Neural cell (in vitro differentiated cells): ENCODE results near the gene AP4S1. TPM values are rescaled to one million over a fixed set of nuclear protein-coding genes. Genes with fewer than 3 reads are reported as not detected.
A peak's percentile ranks its signal among the peaks of the same experiment; 100 is the strongest.

Experiments used
- H2AFZ ChIP-seq: fragments of 200-600, 300-800 bp; sonication (generic), shearing (Covaris generic); 2 replicates; pipeline ENCODE4 v1.6.0; 2014; ENCODE audit warnings: low read depth, mild to moderate bottlenecking, antibody characterized with exemption, low read length, moderate library complexity
- H3F3A ChIP-seq: fragments of 200-600 bp; shearing (Covaris generic); 2 replicates; pipeline ENCODE4 v1.6.1; 2016; ENCODE audit warnings: mild to moderate bottlenecking, moderate library complexity, mixed read lengths, antibody characterized with exemption, low read length; ENCODE audit not compliant: insufficient read depth, poor library complexity, severe bottlenecking
- H3K27ac ChIP-seq: fragments of 200-600, 300-800 bp; sonication (generic), shearing (Covaris generic); 2 replicates; pipeline ENCODE4 v1.5.1; 2014; ENCODE audit warnings: mild to moderate bottlenecking, low read length, moderate library complexity
- H3K27me3 ChIP-seq: fragments of 300-800, 200-600 bp; sonication (generic), shearing (Covaris generic); 2 replicates; pipeline ENCODE4 v1.6.0; 2014; ENCODE audit warnings: mild to moderate bottlenecking, low read depth, low read length, moderate library complexity; ENCODE audit not compliant: insufficient read depth
- H3K36me3 ChIP-seq: fragments of 300-800, 200-600 bp; sonication (generic), shearing (Covaris generic); 2 replicates; pipeline ENCODE4 v1.5.1; 2014; ENCODE audit warnings: mild to moderate bottlenecking, antibody characterized with exemption, low read length, moderate library complexity; ENCODE audit not compliant: insufficient read depth
- H3K4me2 ChIP-seq: fragments of 300-800, 200-600 bp; sonication (generic), shearing (Covaris generic); 2 replicates; pipeline ENCODE4 v1.6.0; 2014; ENCODE audit warnings: mild to moderate bottlenecking, low read length
- H3K4me3 ChIP-seq: fragments of 300-800, 200-600 bp; sonication (generic), shearing (Covaris generic); 2 replicates; pipeline ENCODE4 v1.5.1; 2014; ENCODE audit warnings: mild to moderate bottlenecking, low read length, moderate library complexity
- H3K79me2 ChIP-seq: fragments of 200-600 bp; shearing (Covaris generic); replicated peaks from 2 replicates; pipeline ENCODE4 v1.6.0; 2014; ENCODE audit warnings: mild to moderate bottlenecking, low read length, moderate library complexity; ENCODE audit not compliant: insufficient read depth
- H3K9ac ChIP-seq: fragments of 300-800, 200-600 bp; sonication (generic), shearing (Covaris generic); 2 replicates; pipeline ENCODE4 v1.6.1; 2016; ENCODE audit warnings: mild to moderate bottlenecking, low read length, mixed read lengths
- H3K9me2 ChIP-seq: fragments of 200-600 bp; shearing (Covaris generic); 2 replicates; pipeline ENCODE4 v1.6.1; 2016; ENCODE audit warnings: mild to moderate bottlenecking, low read length, mixed read lengths; ENCODE audit not compliant: insufficient read depth
- H3K9me3 ChIP-seq: fragments of 200-600, 300-800 bp; sonication (generic), shearing (Covaris generic); 2 replicates; pipeline ENCODE4 v1.6.1; 2016; ENCODE audit warnings: mild to moderate bottlenecking, mixed run types, low read length, moderate library complexity, mixed read lengths
- H4K20me1 ChIP-seq: fragments of 200-600 bp; shearing (Covaris generic); 2 replicates; pipeline ENCODE4 v1.6.1; 2016; ENCODE audit warnings: mild to moderate bottlenecking, mixed run types; ENCODE audit not compliant: insufficient read depth
- CTCF ChIP-seq: fragments of 450-650 bp; IDR thresholded peaks from 2 replicates; pipeline ENCODE4 v1.5.1; 2014; ENCODE audit warnings: antibody characterized with exemption, mild to moderate bottlenecking, moderate library complexity; ENCODE audit not compliant: poor library complexity, severe bottlenecking
- EP300 ChIP-seq: fragments of 450-650 bp; conservative IDR thresholded peaks from 2 replicates; pipeline ENCODE4 v1.6.1; 2014; ENCODE audit warnings: antibody characterized with exemption, mild to moderate bottlenecking, moderate library complexity; ENCODE audit not compliant: poor library complexity, severe bottlenecking
- EZH2 ChIP-seq: fragments of 200-600, 300-800 bp; shearing (Covaris generic), sonication (generic); IDR thresholded peaks from 2 replicates; pipeline ENCODE4 v1.6.1; 2014; ENCODE audit warnings: antibody characterized with exemption, low read length, borderline replicate concordance, mild to moderate bottlenecking; ENCODE audit not compliant: insufficient read depth, poor library complexity, severe bottlenecking
- MXI1 ChIP-seq: fragments of 450-650 bp; conservative IDR thresholded peaks from 2 replicates; pipeline ENCODE4 v1.6.1; 2014; ENCODE audit warnings: antibody characterized with exemption, mild to moderate bottlenecking; ENCODE audit not compliant: poor library complexity, severe bottlenecking
- POLR2AphosphoS5 ChIP-seq: IDR thresholded peaks from 2 replicates; pipeline ENCODE4 v1.6.1; 2012
- RAD21 ChIP-seq: fragments of 450-650 bp; conservative IDR thresholded peaks from 2 replicates; pipeline ENCODE4 v1.6.1; 2014; ENCODE audit warnings: antibody characterized with exemption, mild to moderate bottlenecking, moderate library complexity
- SMC3 ChIP-seq: fragments of 450-650 bp; conservative IDR thresholded peaks from 2 replicates; pipeline ENCODE4 v1.6.1; 2014; ENCODE audit warnings: antibody characterized with exemption, mild to moderate bottlenecking, moderate library complexity; ENCODE audit not compliant: poor library complexity
- TAF1 ChIP-seq: IDR thresholded peaks from 2 replicates; pipeline ENCODE4 v1.6.1; 2012; ENCODE audit warnings: low read depth
- polyA minus RNA-seq: library from RNA; depleted of rRNA, polyadenylated mRNA; stranded (reverse); fragments of >200 nt; gene quantifications from 2 replicates; pipeline ENCODE4 v1.2.3, GENCODE V29; 2014
- polyA plus RNA-seq: library from polyadenylated mRNA; depleted of rRNA; stranded (reverse); fragments of >200 nt; gene quantifications from 2 replicates; pipeline ENCODE4 v1.2.3, GENCODE V29; 2014
- TF ChIP-seq, protein P1 (sequence below): IDR thresholded peaks from 2 replicates; pipeline ENCODE4 v1.6.1; 2012; ENCODE audit warnings: borderline replicate concordance

The AP4S1 gene, protein sequence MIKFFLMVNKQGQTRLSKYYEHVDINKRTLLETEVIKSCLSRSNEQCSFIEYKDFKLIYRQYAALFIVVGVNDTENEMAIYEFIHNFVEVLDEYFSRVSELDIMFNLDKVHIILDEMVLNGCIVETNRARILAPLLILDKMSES
- polyA plus RNA-seq (20.4 and 20.8 TPM in 2 replicates), polyA minus RNA-seq (19.2 and 23.6 TPM in 2 replicates)

GRCh38 chr14:31025367-31026076 lies at the start of gene AP4S1:
Gene AP4S1 (plus strand): TSS chr14:31025649. CDS start chr14:31066197, 40,548 bp downstream.
- peaks cover 59% of the 10 kb centered on the region for H3K79me2 ChIP-seq
- TF ChIP-seq POLR2AphosphoS5 (peak; percentile 35), EP300 (no peak), SMC3 (peak; percentile 8), CTCF (no peak), RAD21 (no peak), EZH2 (no peak), MXI1 (no peak), TAF1 (peak; percentile 12)
- TF ChIP-seq, protein P1, sequence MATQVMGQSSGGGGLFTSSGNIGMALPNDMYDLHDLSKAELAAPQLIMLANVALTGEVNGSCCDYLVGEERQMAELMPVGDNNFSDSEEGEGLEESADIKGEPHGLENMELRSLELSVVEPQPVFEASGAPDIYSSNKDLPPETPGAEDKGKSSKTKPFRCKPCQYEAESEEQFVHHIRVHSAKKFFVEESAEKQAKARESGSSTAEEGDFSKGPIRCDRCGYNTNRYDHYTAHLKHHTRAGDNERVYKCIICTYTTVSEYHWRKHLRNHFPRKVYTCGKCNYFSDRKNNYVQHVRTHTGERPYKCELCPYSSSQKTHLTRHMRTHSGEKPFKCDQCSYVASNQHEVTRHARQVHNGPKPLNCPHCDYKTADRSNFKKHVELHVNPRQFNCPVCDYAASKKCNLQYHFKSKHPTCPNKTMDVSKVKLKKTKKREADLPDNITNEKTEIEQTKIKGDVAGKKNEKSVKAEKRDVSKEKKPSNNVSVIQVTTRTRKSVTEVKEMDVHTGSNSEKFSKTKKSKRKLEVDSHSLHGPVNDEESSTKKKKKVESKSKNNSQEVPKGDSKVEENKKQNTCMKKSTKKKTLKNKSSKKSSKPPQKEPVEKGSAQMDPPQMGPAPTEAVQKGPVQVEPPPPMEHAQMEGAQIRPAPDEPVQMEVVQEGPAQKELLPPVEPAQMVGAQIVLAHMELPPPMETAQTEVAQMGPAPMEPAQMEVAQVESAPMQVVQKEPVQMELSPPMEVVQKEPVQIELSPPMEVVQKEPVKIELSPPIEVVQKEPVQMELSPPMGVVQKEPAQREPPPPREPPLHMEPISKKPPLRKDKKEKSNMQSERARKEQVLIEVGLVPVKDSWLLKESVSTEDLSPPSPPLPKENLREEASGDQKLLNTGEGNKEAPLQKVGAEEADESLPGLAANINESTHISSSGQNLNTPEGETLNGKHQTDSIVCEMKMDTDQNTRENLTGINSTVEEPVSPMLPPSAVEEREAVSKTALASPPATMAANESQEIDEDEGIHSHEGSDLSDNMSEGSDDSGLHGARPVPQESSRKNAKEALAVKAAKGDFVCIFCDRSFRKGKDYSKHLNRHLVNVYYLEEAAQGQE, result no peak

DNA sequence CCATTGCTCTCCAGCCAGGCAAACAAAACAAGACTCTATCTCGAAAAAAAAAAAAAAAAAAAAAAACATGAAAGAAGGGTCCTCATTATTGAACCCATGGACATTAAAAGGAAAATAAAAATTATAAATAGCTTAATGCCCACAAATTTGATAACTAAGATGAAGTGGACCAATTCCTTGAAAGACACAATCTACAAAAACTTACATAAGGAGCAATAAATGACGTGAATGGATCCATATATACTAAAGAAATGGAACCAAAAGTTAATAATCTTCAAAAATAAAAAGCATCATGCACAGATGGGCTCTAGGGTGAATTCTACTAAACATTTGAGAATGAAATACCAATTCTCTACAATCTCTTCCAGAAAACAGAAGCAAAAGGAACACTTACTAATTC lies 47.7 kb upstream of the AP4S1 start:
- TF ChIP-seq POLR2AphosphoS5, result no peak
- TF ChIP-seq RAD21, result no peak
- no peak for TF ChIP-seq EZH2
- TF ChIP-seq MXI1, result no peak
- no peak for TF ChIP-seq TAF1
- TF ChIP-seq, protein P1, result no peak
- TF ChIP-seq SMC3, result no peak
- no peak for TF ChIP-seq EP300
- TF ChIP-seq CTCF, result no peak
- H2AFZ ChIP-seq, result no peak overlapping the region
- H3K9ac ChIP-seq, result no peak overlapping the region
- H4K20me1 ChIP-seq, result no peaks in the 10 kb centered on the region
- H3K4me3 ChIP-seq, result no peak overlapping the region
- no peak overlapping the region for H3K27ac ChIP-seq
- H3K9me2 ChIP-seq, result no peaks in the 10 kb centered on the region
- H3K36me3 ChIP-seq, result no peaks in the 10 kb centered on the region
- no peaks in the 10 kb centered on the region for H3K9me3 ChIP-seq
- no peaks in the 10 kb centered on the region for H3F3A ChIP-seq
- H3K4me2 ChIP-seq, result no peak overlapping the region
- peaks cover 73% of the 10 kb centered on the region for H3K79me2 ChIP-seq
- H3K27me3 ChIP-seq, result no peaks in the 10 kb centered on the region

More at GRCh38 chr14:31025367-31026076, at the start of gene AP4S1:
- no peaks in the 10 kb centered on the region for H4K20me1 ChIP-seq
- no peaks in the 10 kb centered on the region for H3K9me2 ChIP-seq
- no peaks in the 10 kb centered on the region for H3F3A ChIP-seq
- H3K9me3 ChIP-seq, result no peaks in the 10 kb centered on the region
- H3K4me3 ChIP-seq, result peak within 1 kb of the TSS; percentile 91
- no peaks in the 10 kb centered on the region for H3K36me3 ChIP-seq
- H3K27ac ChIP-seq, result peak within 1 kb of the TSS; percentile 94
- peak within 1 kb of the TSS; percentile 90 for H3K4me2 ChIP-seq
- H2AFZ ChIP-seq, result peak within 1 kb of the TSS; percentile 80
- H3K27me3 ChIP-seq, result no peaks in the 10 kb centered on the region
- peak within 1 kb of the TSS; percentile 99 for H3K9ac ChIP-seq
